A549 (cell line): Measurements from ENCODE around the gene ZG16.

Experiments used
- RFX5 ChIP-seq: fragments of 450-650 bp; IDR thresholded peaks from 2 replicates; pipeline ENCODE4 v1.7.1; 2014; ENCODE audit warnings: antibody characterized with exemption, mild to moderate bottlenecking, moderate library complexity
- TF ChIP-seq, protein P1 (sequence below): fragments of >200 bp; sonication (Bioruptor Twin); formaldehyde crosslinking; IDR thresholded peaks from 3 replicates; pipeline ENCODE4 v1.5.1; 2016
- TF ChIP-seq, protein P2 (sequence below): IDR thresholded peaks from 2 replicates; pipeline ENCODE4 v1.6.1; 2012

DNA sequence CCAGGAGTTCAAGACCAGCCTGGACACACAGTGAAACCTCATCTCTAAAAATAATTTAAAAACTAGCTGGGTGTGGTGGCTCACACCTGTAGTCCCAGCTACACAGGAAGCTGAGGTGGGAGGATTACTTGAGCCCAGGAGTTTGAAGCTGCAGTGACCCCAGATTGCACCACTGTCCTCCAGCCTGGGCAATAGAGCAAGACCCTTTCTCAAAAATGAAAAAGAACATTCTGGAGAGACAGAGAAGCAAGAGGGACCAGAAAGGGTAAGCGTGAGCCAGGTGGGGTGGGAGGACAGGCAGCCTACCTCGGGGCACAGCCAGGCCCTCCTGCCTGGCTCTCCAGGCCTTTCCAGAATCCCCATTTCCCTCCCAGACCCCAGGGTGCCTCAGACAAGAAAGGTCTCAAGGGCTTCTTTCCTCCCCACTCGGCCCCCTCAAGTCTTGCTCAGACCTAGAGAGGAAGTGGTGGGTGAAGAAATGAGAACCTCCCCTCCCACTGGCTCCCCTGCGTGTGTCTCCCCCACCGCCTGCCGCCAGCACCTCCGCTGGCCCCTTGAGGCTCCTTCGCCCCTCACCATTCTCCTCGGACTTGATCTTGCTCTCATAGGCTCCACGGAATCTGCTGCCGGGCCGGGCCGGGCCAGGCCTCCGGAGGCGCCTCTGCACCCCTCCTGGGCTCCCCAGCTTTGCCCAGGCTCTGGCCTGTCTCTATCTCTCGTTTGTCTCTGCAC is 32.8 kb upstream of the ZG16 start:
- no peak for TF ChIP-seq RFX5
- TF ChIP-seq, protein P1, sequence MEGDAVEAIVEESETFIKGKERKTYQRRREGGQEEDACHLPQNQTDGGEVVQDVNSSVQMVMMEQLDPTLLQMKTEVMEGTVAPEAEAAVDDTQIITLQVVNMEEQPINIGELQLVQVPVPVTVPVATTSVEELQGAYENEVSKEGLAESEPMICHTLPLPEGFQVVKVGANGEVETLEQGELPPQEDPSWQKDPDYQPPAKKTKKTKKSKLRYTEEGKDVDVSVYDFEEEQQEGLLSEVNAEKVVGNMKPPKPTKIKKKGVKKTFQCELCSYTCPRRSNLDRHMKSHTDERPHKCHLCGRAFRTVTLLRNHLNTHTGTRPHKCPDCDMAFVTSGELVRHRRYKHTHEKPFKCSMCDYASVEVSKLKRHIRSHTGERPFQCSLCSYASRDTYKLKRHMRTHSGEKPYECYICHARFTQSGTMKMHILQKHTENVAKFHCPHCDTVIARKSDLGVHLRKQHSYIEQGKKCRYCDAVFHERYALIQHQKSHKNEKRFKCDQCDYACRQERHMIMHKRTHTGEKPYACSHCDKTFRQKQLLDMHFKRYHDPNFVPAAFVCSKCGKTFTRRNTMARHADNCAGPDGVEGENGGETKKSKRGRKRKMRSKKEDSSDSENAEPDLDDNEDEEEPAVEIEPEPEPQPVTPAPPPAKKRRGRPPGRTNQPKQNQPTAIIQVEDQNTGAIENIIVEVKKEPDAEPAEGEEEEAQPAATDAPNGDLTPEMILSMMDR, result no peak
- TF ChIP-seq, protein P2, sequence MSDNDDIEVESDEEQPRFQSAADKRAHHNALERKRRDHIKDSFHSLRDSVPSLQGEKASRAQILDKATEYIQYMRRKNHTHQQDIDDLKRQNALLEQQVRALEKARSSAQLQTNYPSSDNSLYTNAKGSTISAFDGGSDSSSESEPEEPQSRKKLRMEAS, result no peak
